Activated naive CD4-positive, alpha-beta T cell (primary cell): ENCODE results near the gene NES.

Experiments used
- DNase-seq, 4 experiments: peaks; one replicate each; lab custom pipeline; 2025; lab: John Stamatoyannopoulos, UW

The NES gene

GRCh38 chr1:156676820-156677615, at the start of gene NES:
NES (minus strand) TSS chr1:156677407; CDS start chr1:156677264, 143 bp downstream.
- DNase-seq, result no peak

DNA sequence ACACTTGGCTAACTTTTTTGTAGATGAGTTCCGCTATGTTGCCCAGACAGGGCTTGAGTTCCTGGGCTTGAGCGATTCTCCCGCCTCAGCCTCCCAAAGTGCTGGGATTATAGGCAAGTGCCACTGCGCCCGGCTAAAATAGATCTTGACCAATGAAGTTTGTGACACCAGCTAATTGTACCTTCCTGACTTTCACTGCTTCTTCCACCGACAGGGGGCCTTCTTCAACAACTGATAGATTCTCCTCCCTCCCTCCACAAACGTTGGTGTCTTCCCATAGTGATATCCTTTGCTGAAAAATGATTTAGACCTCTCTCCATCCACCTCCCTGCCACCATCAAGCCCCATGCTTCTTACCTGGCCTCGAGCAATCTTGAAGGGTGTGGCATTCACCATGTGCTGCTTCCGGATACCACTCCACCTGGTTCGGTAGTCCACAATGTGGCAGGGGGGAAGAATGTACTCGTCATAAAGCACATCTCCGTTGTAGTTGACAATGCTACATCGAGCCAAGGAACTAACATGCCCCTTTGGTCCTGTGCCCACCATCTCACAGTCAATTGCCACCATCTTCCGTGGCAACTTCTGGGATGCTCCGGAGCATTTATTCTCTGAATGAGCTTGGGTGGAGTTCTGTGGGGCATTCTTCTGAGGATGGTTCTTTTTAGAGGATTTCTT, 49.5 kb upstream of the NES start:
- DNase-seq, result peak in 1 of 4 experiments; percentile 11

GRCh38 chr1:156725683-156726280, 48.6 kb upstream of the NES start:
- peak; percentile 31 to 73 (median 55) for DNase-seq

DNA sequence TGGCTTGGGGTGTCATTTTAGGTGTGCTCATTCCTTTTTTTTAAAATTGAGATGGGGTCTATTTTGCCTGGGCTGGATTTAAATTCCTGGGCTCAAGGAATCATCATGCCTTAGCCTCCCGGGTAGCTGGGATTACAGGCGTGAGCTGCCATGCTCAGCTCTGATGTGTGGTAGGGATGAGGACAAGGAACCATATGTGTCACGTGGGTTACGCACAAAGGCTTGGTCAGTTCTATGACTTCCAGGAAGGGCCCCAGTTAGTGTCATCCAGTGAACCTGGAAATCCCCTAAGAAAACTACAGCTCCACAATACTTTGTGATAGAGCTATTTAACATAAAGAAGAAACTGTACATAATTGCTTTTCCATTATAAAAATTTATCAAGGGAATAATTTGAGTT, 44.3 kb upstream of the NES start:
- DNase-seq, result no peak

- no peak for DNase-seq
Observed at GRCh38 chr1:156721131-156721530, 43.9 kb upstream of the NES start.

GRCh38 chr1:156717351-156717750, 40.1 kb upstream of the NES start:
- DNase-seq, result no peak

DNA sequence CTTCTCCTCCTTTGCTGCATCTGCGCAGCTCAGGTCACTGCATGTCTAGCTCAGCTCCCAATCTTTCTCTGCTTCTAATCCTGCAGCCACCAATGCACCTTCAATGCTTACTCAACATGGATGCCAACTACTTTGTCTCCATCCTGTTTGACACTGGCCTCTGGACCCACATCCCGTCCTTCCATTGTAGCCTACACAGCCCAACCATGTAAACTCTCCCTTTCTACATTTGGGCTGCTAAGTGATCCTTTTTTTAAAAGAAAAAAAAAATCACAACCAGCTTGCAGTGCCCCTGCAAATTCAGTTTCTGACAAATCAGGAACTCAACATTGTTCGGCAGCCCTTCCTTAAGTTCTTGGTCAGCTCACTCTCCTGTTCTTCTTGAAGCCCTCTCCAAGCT, 37.6 kb upstream of the NES start:
- no peak for DNase-seq

DNA sequence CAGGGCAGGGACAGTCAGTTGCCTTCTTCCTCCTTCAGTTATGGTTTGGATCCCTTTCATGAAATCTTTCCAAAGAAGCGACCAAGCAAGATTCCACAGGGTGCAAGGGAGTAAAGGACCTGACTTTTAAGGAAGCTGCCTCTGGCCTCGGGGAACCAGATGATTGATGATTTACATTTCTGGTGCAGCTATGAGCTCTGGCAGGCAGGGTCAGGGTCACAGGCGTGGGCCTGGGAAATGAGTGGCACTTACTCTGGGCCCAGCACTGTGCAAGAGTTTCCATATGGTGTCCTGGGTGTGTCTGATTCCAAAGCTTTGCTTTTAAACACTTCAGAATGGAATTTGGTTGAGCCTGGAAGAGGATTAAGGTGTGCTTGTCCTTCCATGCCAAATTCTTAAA, 35.4 kb upstream of the NES start:
- no peak for DNase-seq

- DNase-seq, result no peak
Observed at GRCh38 chr1:156711011-156711817, 34.0 kb upstream of the NES start.

DNA sequence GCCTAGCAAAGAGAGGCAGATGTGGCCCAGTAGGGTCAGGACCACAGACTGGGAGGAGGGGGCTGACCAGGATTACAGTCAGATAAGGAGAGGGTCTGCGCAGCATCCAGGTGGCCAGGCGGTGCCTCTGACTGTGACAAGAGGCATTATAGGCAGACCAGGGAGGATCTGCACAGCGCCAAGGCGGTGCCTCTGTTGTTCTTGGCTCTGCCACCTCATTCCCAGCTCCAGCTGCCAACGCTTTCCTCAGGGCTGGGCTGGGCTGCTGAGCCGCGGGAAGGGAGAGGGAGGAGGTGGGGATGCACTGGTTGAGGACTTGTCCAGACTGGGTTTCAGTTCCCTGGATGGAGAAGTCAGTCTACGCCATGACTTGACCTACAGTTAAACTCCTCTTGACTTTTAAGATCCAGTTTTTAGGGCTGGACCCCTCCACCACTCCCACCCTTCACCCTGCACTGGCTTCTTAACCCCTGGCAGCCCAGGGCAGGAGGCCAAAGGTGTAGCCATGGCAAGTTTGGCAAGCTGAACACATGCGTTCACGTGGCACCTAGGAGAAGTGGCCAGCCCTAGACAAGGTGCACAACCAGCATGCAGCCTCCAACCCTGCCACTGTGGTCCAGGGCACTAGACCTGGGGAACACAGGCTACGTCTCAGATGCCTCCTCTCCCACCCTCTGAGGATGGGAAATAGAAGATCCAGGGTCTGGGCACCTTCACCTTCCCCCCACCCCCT, 32.7 kb upstream of the NES start:
- no peak for DNase-seq

GRCh38 chr1:156709031-156709430, 31.8 kb upstream of the NES start:
- no peak for DNase-seq

- no peak for DNase-seq
Observed at GRCh38 chr1:156708218-156708661, 31.0 kb upstream of the NES start.

DNA sequence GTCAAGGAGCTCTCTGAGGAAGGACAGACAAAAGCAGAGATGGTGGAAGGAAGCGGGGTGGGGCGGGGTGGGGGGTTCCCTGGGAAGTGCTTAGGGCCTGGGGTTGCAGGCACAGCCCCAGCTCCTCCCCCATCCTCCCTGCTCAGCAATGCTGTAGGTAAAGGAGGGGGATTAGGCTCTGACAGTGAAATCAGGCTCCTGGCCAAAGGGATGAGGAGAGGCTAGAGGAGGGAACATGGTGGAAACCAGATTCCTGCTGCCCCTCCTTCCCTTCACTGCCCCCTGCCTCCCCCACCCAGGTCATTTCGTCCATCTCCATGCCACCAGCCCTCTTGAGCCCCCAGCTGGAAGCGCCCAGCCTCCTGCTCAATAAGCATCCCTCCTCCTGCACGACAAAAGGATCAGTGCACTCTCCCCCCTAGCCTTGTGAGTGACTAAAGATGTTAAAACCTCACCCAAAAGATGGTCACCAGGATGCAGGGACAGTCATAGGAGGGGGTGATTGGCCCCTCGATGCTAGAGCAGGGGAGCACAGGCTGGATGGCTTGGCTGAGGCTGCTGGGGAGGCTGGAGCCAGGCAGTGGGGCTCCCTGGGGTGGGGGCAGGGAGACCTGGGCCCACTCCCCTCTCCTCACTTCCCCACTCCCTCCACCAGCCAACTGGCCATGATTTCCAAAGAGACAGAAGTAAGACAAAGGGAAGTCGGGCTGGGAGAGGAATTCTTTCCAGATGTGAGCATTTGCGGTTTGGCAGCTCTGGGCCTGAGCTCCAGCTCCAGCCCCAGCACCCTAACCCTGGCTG, 30.4 kb upstream of the NES start:
- DNase-seq, result no peak

DNA sequence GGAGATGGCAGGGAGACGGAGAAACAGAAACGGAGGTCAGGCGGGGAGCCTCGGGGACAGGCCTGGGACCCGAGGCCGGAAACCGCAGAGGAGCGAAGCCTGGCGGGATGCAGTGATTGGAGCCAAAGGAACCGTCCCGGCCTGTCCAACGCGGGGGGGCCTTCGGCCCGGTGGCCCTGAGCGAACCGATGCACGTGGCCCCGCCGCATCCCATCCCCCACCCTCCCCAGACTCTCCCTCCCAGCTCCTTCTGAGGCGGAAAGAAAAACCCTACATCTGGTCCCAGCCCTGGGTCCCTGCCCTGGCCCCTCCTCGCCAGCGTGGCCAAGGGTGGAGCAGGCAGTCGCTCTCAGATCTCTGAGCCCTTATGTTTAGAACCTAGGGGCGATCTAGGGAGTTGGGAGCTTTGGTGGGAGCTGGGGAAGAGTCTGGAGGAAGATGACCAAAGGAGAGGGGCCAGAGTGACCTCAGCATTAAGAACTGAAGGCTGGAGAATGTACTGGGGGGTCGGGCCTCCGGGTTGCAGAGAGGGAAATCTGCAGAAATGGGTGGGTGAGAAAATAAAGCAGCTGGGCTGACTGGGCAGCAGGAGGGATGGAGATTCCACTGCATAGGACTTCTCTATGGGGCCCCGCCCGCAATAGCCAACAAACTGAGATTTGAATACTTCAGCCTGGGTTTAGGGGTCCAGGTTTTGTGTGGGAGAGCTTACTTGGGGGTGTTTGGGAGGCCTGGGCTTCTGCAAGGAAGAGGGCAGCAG, 29.6 kb upstream of the NES start:
- no peak for DNase-seq

DNA sequence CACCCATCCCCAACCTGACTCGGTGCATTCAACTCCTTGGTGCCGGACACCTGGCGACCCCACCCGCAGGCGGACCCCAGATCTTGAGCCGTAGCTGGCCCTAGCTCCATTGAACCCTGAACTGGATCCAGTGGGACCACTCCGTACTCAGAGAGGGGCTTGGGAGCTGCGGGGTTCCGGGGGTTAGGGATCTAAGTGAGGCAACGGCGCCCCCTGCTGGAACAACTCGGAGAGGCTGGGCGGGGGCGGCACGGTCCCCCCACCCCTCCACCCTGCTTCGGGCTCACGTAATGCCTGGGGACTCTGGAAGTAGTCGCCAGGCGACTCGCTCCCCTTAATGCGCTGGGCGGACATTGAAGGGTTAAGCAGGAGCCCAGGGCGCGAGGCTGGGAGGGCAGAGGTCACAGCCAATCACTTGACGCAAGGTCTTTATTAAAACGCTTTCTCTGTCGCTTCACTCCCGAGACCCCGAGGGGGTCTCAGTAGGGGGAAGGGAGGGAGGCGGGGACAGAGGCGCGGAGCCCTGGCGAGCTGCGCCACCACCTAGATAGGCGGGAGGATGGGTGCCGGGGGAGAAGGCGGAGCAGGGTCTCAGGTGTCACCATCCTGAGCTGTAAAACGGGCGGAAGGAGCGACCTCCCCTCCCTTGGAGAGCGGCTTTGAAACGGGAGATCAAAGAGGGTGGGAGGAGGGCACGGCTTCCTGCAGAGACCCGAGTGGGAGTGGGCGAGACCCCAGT, 28.9 kb upstream of the NES start:
- peak; percentile 24 to 71 (median 54) for DNase-seq

- no peak for DNase-seq
Observed at GRCh38 chr1:156705321-156705917, 28.2 kb upstream of the NES start, which contains the start of gene CRABP2. CRABP2 (minus strand) TSS chr1:156705583; CDS start chr1:156705446, 137 bp downstream.

GRCh38 chr1:156704930-156705320, 27.7 kb upstream of the NES start:
- no peak for DNase-seq

- no peak for DNase-seq
Observed at GRCh38 chr1:156704166-156704711, 27.0 kb upstream of the NES start.
